ENCODE results near the gene PPP2R2D.

Gene PPP2R2D

DNA sequence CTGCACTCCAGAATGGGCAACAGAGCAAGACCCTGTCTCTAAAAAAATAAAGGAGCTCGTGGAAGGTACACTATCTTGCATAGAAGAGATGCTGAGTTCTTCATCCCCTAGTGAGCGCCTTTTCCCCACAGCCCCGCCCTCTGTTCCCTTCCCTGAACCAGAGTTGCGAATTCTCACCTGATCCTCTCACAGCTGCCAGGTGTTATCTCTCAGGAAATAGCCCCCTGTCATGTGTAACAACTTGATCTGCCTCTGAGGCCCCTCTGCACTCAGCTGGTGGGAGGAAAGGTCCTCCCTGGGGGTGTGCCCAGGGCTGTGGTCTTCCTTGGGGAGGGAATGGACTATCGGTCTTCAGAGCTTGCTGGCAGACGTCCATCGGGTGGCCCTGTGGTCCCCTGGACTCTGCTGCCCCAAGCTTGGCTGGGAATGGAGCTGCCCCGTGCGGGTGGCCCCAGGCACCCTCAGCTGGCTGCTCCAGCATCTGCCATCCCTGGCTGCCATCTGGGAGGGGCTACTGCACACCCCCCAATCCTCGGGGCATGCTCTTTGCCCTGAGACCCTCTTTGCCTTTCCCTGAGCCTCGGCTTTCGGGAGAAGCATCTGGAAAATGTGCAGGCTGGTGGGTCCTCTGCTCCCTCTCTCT lies 102.6 kb downstream of the PPP2R2D start:
- DNase-seq: no peak

DNA sequence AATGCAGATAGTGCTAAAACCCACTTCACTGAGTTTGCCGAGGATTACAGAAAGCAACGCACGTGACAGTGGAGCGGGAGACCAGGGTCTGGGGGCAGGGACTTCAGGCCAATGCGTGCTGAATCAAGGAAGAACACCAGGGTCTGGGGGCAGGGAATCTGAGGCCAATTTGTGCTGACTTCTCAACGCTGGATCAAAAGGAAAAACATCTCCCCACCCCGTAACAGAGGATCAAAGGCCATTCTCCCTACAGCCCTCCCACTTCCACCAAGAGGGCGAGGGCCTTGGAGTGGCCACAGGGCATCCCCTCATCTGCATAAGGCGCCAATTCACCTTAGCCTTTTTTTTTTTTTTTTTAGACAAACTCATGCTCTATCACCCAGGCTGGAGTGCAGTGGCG lies 103.2 kb downstream of the PPP2R2D start:
- no peak for DNase-seq

DNA sequence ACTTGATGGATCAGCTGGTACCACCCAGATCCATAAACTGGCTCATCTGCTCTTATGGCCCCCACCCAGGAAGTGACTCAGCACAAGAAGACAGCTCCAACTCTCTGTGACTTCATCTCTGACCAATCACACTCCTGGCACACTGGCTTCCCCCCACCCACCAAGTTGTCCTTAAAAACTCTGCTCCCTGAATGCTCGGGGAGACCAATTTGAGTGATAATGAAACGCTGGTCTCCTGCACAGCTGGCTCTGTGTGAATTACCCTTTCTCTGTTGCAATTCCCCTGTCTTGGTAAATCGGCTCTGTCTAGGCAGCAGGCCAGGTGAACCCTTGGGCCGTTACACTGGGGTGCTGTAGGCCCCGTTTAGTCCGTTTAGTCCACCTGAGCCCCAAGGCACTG lies 104.3 kb downstream of the PPP2R2D start:
- no peak for DNase-seq

DNA sequence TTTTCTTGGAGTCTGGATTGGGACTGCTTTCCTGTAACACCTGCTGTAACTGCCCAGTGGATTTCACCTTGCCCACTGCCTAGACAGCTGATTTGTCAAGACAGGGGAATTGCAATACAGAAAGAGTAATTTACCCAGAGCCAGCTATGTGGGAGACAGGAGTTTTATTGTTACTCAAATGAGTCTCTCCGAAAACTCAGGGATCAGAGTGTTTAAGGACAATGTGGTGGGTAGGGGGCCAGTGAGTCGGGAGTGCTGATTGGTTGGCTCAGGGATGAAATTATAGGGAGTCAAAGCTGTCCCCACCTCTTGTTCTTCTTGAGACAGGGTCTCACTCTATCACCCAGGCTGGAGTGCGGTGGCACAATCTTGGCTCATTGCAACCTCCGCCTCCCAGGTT lies 106.2 kb downstream of the PPP2R2D start:
- DNase-seq: no peak

DNA sequence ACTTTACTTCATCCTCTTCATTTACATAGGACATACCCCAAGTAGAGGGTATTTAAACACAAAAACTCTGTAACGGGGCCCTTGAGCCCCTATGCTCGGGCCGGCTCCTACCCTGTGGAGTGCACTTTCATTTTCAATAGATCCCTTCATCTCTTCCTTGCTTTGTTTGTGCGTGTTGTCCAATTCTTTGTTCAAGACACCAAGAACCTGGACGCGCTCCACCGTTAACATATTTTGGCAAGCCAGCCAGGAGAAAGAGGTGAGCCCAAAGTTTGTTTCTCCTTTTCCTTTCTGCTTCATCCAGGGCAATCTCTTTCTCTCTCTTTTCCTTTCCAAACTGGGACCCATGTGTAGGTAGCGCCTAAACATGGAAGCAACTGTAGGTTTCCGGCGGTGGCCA lies 106.9 kb downstream of the PPP2R2D start:
- DNase-seq: no peak
